GM23248 (cell line): ENCODE measurements around the gene PITPNM3.

Source experiments
- EZH2 ChIP-seq: fragments of 200-600 bp; sonication (generic); IDR thresholded peaks from 2 replicates; pipeline ENCODE4 v1.6.1; 2018; ENCODE audit warnings: antibody characterized with exemption, mild to moderate bottlenecking; ENCODE audit not compliant: insufficient read depth, poor library complexity, severe bottlenecking
- EZH2phosphoT487 ChIP-seq: fragments of 200-600 bp; sonication (generic); IDR thresholded peaks from 2 replicates; pipeline ENCODE4 v1.6.1; 2018; ENCODE audit warnings: antibody characterized with exemption, moderate library complexity, mild to moderate bottlenecking, low read depth; ENCODE audit not compliant: insufficient read depth

GRCh38 chr17:6435968-6436367, 120.4 kb downstream of the PITPNM3 start:
- TF ChIP-seq EZH2phosphoT487 (no peak), EZH2 (no peak)
